Myocyte (in vitro differentiated cells): Measurements from ENCODE around the gene CDKN2B-AS1. TPM values are rescaled to one million over a fixed set of nuclear protein-coding genes. Genes with fewer than 3 reads are reported as not detected.

Source experiments
- DNase-seq: peaks from one replicate; pipeline ENCODE4 v3.0.0-alpha.2; 2012; ENCODE audit warnings: low read depth
- total RNA-seq: library from RNA; depleted of rRNA; stranded (reverse); fragments of >200 nt; gene quantifications from 2 replicates; pipeline ENCODE4 v1.2.3, GENCODE V29; 2014

Gene CDKN2B-AS1
- total RNA-seq, 1 donor from 2014 or later = 2.3 TPM

DNA sequence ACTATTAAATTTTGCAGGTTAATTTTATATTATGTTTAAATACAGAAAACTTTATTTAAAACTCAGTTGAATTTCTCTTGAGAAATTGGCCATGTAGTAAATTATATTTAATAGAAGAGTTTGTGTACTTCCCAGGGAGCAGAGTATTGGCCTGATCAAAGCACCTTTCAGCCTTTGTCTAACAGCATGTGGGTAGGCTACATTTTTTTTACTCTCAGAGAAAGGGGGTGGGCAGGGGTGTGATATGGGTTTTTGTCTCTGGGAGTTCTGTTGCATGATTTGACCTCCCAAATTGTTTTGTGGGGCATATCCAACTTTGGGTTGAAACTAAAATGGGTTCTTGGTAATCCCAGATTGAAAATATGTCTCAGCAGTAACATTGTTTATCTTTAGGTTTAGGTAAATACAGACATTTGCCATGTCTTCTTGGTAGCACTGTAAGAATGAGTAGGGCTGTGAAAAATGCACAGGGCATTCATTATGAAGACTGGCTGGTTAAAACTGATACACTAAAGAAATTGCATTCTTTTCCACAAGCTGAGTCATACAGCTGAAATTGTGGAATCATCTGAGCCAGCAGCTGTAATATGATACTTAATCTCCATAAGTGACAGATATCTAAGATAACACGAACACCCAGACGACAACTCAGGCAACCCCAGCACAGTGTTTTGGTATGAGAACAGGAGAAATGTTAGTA, 89.9 kb downstream of the CDKN2B-AS1 start:
- DNase-seq = peak; percentile 81

DNA sequence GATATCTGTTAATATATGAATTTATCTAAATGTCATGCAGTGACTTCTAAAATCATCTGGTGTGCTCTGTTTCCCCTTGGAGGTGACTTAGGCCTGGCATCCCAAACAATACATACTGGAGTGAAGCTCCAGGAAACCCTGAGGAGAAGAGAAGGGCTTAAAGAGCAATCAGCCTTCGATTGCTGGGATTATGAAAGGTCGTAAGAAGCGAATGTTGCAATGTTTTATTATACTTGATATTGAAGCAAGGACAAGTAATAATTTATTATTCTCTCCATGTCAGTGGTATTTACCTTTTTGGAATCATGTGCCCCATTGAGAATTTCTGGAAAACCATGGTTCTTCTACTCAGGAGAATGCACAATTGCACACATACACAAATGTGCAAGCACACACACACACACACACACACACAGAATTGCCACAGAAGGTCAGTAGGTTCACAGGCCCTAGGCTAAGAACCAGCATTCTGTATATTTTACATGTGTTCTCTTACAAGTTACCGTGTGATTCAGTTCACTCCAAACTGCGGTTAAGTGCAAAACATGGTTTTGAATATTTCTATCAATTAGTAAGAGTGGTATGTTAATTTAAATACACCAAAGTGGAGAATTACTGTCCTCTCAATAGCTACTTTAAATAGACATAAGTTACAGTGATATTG, 93.6 kb downstream of the CDKN2B-AS1 start:
- no peak for DNase-seq

DNA sequence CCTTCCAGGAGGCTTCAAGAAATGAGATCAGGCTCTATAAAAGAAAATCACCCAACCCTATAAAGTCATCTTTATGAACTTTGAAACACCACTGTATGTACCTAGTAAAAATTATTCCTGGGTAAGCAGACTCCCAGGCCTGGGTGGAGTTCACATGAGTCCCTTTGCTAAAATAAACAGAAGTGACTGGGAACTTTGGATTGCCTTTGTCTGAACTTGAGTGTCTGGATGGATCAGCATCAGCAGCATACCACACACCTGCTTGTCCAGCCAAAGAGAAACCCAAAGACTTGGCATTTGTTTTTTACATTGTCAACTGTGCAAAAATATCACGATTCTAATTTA, 94.1 kb downstream of the CDKN2B-AS1 start:
- DNase-seq = peak; percentile 60

DNA sequence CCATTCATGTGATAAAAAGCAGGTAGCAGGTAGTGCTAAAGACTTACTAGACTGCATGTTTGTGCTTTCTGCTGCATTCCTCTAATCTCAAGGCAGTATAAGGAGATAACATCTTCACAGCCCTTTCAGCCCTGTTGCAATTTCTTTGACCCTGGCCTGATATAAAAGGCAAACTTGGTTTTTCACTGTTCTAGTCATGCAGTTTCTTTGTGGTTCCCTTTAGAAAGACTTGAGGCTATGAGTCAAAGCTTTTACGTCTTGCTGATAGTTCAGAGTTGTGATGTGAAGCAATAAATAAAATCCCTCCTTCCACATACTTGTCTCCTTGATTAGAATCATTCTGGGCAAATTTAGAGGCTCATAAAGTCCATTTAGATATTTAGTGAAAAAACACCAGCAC, 103.1 kb downstream of the CDKN2B-AS1 start:
- no peak for DNase-seq

DNA sequence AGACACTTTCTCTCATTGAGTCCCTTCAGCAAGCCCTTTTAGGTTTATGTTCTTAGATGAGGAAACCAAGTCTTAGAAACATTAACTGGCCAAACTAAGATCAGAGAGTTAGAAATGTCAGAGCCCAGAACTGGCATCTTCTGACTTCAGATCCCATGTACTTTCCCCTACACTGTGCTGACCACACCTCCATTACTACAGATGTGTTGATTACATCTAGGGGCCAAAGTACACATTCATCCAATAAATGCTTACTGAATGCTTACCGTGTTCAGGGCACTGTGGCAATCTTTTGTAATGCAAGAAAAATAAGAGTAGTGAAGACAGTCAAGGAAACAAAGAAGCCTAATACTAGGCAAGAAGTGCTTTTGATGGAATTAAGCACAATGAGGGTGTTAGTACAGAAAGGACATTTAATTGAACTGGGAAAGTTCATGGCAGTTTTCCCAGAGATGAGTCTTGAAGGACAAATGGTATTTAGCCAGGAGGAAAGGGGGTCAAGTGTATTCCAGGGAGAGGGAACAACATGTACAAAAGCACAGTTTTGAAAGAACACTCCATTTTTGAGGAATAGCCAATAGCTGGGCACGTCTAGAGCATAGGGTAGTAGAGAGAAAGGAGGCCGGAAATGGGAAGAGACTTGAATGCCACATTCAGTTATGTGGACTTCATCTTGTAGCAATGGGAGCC, 104.2 kb downstream of the CDKN2B-AS1 start:
- DNase-seq = no peak

DNA sequence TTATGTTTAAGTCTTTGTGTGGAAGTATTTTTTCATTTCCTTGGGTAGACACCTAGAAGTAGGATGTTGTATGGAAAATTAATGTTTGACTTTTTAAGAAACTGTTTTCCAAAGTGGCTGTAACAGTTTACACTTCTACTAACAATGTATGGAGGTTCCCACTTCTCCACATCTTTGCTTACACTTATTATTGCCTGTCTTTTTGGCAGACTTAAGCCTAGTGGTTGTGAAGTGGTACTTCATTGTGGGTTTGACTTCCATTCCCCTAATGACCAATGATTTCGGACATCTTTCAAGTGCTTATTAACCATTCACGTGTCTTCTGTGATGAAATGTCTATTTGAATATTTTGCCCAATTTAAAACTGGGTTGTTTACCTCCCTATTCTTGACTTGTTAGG, 106.0 kb downstream of the CDKN2B-AS1 start:
- no peak for DNase-seq

DNA sequence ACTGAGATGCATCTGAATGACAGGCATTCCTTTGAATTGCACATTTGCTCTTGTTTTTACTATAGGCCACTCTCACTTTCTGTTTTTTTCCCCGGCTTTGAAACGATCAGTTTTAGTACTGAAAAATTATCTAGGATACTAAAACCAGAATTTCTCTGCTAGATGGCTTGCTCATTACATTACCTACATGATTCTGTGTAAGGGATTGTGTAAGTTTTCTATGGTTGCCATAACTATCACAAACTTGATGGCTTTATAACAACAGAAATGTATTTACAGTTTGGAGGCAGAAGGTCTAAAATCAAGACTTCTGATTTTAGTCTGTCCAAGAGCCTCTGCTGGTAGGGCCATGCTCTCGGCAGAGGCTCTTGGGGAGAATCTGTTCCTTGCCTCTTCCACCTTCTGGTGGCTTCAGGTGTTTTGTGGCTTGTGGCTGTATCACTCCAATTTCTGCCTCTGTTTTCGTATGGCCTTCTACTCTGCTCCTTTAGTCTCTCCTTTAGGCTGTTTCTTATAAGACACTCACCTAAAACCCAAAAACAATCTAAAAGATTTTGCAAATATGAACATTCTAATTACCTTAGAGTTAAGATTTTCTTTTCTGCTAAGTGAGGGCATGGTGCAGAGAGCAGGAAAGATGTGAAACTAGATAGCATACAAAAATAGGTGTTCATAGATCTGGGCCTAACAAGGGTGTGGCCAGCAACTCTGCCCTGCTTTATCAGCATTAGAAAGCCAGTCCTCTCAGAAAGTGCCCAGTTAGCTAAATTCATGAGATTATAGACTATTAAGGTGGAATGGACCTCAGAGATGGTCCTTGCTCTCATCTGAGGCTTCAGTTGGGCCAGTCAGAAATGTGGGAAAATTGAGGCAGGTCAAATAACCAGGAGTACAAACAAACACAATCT, 107.8 kb downstream of the CDKN2B-AS1 start:
- peak; percentile 56 for DNase-seq

DNA sequence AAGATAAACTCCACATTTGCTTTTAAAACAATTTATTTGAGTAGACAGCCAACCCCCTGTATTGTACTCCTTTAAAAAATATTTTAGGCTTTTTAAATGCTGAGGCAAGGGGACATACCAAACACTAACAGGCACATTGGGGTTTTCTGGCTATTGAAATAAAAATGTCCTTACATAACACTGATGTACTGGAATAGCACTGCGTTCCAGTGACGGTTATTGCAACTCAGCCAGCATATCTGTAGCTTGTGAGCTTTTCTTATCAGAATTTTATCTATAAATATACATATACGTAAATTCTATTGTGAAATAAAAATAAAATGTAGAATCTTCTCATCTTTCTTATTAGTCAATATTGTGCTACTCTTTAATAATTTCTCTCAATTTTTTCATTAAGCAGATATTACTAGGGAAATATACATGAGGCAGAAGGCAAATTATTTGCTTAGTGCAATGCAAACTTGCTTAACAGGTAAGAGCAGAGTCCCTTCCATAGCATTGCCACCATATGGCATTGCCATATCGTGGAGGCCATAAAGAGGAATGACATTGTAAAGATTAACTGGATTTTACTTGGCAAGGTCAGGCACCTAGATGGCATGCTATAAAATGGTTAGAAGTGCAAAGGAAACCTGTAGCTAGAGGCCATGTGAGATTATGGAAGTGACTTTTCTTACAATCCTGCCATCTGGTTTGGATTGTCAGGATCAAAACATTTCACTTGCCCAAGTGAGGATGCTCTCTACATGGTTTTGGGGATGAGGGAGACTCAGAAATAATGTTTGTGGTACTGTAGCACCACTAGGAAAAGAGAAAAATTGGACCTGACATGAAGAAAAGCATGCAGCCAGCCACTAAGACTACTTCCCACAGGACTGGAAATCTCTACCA, 109.3 kb downstream of the CDKN2B-AS1 start:
- peak; percentile 80 for DNase-seq

DNA sequence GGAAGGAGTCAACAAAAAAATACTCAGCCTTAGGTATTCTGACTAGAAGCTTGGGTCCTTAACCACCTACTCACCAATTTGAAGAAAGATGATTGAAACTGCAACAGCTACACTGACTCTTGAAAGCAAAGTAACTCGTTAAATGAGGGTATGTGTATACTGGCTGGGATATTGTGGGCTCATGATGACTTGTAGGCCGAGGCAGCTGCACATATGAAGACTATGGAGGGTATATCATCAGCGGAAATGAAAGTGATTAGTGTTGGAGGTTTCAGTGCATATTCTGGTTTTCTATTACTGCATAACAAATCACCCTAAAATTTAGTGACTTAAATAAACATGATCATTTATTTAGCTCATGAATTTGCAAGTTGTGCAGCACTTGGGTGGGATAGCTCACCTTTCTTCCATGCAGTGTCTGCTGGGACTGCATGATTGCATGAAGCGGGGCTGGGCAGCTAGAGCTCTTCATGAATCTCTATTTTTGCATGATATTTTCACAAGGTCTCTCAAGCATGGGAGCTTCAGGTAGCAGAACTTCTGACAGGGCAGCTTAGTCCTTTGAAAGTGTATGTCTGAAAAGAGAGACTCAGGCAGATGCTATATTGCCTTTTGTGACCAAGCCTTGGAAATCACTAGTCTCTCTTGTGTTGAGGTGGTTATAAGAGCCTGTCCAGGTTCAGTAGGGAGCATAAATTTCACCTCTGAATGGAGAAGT, 110.6 kb downstream of the CDKN2B-AS1 start:
- no peak for DNase-seq

DNA sequence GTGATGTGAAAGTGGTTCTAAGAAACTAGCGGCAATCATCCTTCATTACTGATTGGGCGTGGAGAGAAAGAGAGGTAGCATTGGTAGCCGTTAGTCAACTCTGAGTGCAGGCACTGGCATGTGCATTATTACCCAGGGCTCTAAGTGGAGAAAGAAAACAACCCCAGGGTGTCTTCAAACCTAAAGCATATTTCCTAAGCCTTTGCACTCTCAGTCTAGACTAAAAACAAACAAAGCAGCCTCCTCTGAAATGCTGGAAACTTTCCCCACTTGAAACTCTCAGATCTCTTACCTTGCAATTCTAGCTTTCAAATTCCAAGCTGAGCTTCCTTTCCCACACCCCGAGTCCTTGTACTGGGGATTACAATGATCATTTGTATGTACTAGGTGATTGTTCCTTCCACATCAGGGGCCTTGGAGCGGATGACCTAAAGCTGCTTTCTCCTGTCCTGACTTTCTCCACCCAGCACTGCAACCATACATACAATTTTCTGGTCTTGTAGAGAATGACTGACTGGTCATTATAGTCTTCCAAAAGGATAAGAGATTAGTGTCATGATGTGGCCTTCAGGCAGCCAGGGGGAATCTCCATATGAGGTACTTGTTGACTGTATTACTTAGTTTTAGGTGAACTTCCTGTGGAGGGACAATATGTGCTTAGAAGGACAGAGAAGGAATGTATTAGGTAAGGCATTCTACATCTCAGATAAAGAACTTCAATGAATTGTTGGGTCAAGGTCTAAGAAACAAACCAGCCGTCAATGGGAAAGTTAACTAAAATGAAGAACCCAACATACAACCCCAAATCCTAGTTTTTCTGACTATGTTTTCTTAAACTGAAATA, 112.8 kb downstream of the CDKN2B-AS1 start:
- DNase-seq = no peak

DNA sequence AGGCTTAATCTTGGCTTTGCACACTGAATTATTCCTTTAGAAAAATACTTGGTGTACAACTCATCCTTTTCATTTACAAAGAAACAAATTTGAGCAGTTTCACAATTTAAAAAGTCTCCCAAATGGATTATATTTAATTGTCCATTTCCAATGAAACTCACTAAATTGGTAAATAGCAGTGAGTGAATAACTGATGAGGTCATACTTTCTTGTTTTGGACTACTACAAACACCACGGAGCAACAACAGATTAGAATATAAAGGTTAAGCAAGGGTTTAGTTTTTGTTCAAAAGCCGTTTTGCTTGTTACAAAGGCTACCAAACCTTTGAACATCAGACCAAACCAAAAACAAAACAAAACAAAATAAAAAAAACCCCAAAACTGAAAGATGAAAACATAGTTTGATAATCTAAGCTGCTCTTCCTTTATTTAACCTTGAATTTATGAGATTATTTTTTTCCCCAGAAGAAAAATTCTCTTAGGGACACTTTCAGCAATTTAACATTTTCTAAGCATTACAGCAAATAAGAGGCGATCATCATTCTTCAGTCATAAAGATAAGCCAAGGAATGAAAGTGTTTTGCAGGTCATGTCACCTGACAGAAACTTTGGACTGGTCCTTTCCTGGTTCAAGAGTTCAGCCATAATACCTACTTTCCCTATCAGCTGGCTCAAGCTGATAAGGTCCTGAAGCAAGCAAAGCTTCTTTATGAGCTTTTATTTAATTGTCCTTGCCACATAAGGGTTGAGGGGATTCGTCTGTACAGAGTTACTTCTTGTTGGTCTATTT, 114.2 kb downstream of the CDKN2B-AS1 start:
- DNase-seq = no peak

DNA sequence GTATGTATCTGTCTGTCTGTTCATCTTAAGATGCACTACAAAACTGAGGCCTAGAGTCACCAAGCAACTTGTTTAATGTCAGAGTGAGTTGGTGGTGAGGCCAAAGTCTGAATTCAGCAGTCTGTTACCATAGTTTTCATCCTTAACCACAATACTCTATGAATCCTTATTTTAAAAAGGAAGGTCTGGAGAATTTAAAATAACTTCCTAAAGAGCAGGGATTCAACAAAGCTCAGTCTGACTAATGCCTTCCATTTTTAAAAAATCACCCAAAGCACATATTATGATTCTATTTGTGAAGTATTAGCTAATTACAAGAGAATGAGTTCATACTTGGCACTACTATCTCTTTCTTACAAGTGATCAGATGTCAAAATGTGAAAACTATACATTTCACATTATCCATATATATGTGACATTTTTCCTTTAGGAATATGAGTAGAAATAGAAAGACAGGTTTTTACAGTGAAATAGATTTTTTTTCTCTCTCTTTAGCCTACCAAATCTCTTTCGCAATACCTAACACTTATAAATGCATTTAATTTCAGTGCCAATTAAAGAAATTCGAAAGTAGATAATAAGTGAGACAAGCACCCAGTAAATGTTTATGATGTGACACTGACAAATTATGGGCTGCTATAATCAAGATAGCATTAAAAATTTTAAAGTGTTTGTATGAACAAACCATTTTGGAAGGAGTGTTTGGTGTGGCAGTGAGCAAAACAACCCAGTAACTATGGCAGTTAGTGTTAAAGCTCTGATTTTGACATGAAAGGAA, 116.8 kb downstream of the CDKN2B-AS1 start:
- DNase-seq = no peak

DNA sequence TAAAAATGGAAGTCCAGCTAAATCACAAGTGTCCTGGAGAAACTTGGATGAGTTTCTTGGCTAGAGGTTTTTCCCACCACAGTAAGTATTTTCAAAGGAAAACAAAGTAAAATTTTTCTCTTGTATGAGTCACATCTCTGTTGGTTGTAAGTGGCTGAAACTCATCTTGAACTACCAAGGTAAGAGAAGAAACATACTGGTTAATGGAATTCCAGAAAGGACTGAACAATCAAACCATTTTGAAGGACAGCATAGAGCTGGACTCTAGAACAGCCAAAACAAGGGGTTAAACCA, 117.3 kb downstream of the CDKN2B-AS1 start:
- peak; percentile 42 for DNase-seq

DNA sequence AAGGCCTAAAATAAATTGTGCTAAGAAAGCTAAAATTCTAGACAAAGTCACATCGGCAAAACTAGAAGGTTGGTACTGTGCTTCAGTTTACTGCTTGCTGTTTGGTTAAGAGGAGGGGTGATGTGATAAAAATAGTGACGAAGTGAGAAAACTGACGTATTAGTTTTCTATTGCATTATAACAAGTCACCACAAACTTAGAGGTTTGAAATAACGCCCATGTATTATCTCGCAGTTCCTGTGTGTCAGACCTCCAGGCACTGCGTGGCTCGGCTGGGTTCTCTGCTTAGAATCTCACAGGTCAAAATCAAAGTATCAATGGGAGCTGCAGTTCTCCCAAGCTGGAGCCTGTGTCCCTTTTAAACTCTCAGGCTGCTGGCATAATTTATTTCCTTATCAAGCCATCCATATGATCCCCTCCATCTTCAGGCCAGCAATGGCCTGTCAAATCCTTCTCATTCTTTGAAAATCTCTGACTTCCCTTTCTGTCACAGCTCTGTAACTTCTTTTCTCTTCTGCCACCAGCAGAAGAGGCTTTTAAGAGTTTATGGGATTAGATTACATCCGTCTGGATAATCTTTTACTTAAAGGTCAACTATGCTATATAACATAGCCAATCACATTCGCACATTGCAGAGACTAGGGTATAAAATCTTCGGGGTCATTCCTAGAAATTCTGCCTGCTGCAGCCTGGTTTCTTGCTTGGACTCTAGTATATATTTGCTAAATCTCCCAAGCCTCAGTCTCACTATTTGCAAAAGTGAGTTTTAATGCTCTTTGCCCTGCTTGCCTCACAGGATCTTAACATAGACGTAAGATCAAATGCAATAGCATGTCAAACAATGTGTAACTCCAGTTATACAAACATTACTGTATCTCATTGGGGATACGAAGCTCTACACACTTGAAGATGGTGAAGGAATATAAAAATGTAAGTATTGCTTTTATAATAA, 118.6 kb downstream of the CDKN2B-AS1 start:
- DNase-seq = no peak

DNA sequence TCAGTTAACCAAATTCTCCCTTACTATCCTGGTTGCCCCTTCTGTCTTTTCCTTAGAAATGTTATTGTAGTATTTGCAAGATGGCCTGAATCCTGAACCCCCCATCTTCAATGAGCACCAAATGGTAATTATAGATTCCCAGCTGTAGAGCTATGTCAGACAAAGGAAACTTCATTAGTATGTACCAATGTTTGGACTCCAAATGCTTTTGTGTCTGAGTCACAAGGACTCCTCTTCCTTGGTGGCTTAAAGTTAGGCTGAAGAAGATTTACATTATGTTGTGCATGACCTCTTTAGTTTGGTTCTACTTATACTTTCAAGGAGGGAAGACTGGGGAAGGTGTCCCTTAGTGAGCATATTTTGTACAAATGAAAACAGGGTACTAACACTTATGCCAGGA, 120.4 kb downstream of the CDKN2B-AS1 start:
- DNase-seq = no peak

DNA sequence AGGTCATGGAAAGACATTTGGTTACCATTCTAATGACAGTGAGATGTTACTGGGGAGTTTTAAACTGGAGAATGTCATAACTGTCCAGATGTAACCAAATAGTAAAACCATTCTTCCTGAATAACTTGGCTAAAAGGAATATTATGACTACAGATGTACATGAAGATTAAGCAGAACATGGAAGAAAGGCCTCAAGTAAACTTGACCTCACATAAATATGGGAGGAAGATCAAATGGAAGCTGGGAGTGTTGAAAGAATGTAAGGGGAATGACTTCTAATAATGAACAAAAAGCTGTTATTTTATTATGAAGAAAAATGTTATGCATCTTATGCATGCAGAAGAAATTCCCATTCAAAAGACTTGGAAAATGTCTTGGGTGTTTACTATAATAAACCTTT, 122.2 kb downstream of the CDKN2B-AS1 start:
- DNase-seq = no peak
